Activated T-helper 2 cell treated with anti-CD3 and anti-CD28 coated beads, Interferon-gamma antibody, Interleukin-2, Interleukin-4, amounts not matched to agents 10 μg/mL and 5 μg/mL and 100 μg/mL, durations not matched to agents 14 hours and 24 hours and 36 hours (primary cell): ENCODE data around the gene BCAM. TPM values are rescaled to one million over a fixed set of nuclear protein-coding genes. Genes with fewer than 3 reads are reported as not detected.
"Not testable (repeated sequence)": the region's sequence is repeated elsewhere in the genome, so short reads cannot be mapped to it uniquely, and the experiment has no call there.

Source experiments
- DNase-seq: peaks from one replicate; pipeline ENCODE4 v3.0.0; 2021; ENCODE audit warnings: low spot score
- H3K27ac Mint-ChIP-seq: one replicate; pipeline ENCODE4 v1.8.0; 2021; ENCODE audit warnings: mixed read lengths
- H3K27me3 Mint-ChIP-seq: one replicate; pipeline ENCODE4 v1.8.0; 2021; ENCODE audit warnings: low read depth, mixed read lengths
- H3K36me3 Mint-ChIP-seq: one replicate; pipeline ENCODE4 v1.8.0; 2021; ENCODE audit warnings: low read depth, mixed read lengths
- H3K4me1 Mint-ChIP-seq: one replicate; pipeline ENCODE4 v1.8.0; 2021; ENCODE audit warnings: low read depth, mixed read lengths
- H3K4me3 Mint-ChIP-seq: one replicate; pipeline ENCODE4 v1.8.0; 2021; ENCODE audit warnings: low read depth, mild to moderate bottlenecking, moderate library complexity, mixed read lengths
- H3K9me3 Mint-ChIP-seq: one replicate; pipeline ENCODE4 v1.8.0; 2021; ENCODE audit warnings: mixed read lengths
- intact Hi-C: fragments of 100-400 bp; cut with micrococcal nuclease; formaldehyde crosslinking; loops from one replicate; pipeline ENCODE4 v1.15.1; 2023
- total RNA-seq: library from RNA; stranded (reverse); gene quantifications from 2 replicates; pipeline ENCODE4 v1.2.3, GENCODE V29; 2022

Gene BCAM
- total RNA-seq, 1 donor from 2014 or later = not detected

- H3K4me1 Mint-ChIP-seq = peaks cover 8% of the 10 kb centered on the region
- intact Hi-C loops = no loop called here
- H3K4me3 Mint-ChIP-seq = no peak overlapping the region
- no peak for DNase-seq
- peaks cover 30% of the 10 kb centered on the region for H3K27me3 Mint-ChIP-seq
- H3K27ac Mint-ChIP-seq = no peak overlapping the region
- no peaks in the 10 kb centered on the region for H3K9me3 Mint-ChIP-seq
- no peaks in the 10 kb centered on the region for H3K36me3 Mint-ChIP-seq
Measured at GRCh38 chr19:44851427-44851826, 42.5 kb downstream of the BCAM start.

- Mint-ChIP-seq H3K4me1 (peaks cover 1% of the 10 kb centered on the region), H3K27ac (no peak overlapping the region), H3K4me3 (no peak overlapping the region), H3K36me3 (no peaks in the 10 kb centered on the region), H3K27me3 (peaks cover 2% of the 10 kb centered on the region), H3K9me3 (no peaks in the 10 kb centered on the region)
- DNase-seq = no peak
- intact Hi-C loops = no loop called here
Measured at GRCh38 chr19:44855606-44856005, 46.7 kb downstream of the BCAM start.

- peaks cover 2% of the 10 kb centered on the region for H3K27me3 Mint-ChIP-seq
- H3K27ac Mint-ChIP-seq = no peak overlapping the region
- H3K36me3 Mint-ChIP-seq = no peaks in the 10 kb centered on the region
- no peaks in the 10 kb centered on the region for H3K9me3 Mint-ChIP-seq
- no peak for DNase-seq
- no peak overlapping the region for H3K4me3 Mint-ChIP-seq
- H3K4me1 Mint-ChIP-seq = peaks cover 1% of the 10 kb centered on the region
- intact Hi-C loops = no loop called here
Measured at GRCh38 chr19:44856421-44857083, 47.6 kb downstream of the BCAM start.

DNA sequence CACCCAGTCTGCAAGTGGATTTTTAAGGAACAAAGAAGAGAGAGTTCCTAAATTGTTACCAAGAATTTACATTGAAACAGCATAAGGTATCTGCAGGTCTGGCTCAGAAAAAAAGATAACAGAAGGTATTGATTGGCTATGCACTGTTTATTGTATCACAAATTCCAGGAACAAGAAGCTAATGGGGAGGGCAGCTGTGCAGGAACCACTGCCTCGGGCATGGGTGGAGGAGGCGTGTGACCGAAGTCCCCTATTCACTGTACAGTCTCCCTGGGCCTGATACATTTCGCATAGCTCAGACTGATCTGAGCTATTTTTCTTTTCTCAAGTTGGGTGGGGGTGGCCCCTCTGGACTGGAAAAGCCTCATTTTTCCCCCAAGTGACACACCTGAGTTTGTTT is 48.9 kb downstream of the BCAM start:
- Mint-ChIP-seq H3K27ac (no peak overlapping the region), H3K4me3 (no peak overlapping the region), H3K36me3 (no peaks in the 10 kb centered on the region), H3K4me1 (peaks cover 1% of the 10 kb centered on the region), H3K9me3 (no peaks in the 10 kb centered on the region), H3K27me3 (peaks cover 2% of the 10 kb centered on the region)
- DNase-seq = no peak
- intact Hi-C loops = no loop called here

- H3K4me3 Mint-ChIP-seq, H3K27ac Mint-ChIP-seq, intact Hi-C loops, H3K36me3 Mint-ChIP-seq, H3K9me3 Mint-ChIP-seq, H3K27me3 Mint-ChIP-seq, H3K4me1 Mint-ChIP-seq, DNase-seq: not testable (repeated sequence)
Measured at GRCh38 chr19:44861576-44861975, 52.7 kb downstream of the BCAM start.

DNA sequence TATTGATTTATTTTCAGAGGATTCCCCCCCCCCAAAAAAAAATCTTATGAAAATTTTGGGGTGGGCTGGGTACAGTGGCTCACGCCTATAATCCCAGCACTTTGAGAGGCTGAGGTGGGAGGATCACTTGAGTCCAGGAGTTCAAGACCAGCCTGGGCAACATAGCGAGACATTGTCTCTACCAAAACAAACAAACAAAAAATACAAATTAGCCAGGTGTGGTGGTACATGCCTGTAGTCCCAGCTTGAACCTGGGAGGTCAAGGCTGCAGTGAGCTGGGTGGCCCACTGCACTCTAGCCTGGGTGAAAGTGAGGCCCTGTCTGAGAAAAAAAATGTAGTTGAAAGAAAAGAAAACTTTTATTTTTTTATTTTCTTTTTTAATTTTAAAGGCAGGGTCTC is 55.1 kb downstream of the BCAM start:
- no peaks in the 10 kb centered on the region for H3K9me3 Mint-ChIP-seq
- no peaks in the 10 kb centered on the region for H3K36me3 Mint-ChIP-seq
- H3K27me3 Mint-ChIP-seq = no peaks in the 10 kb centered on the region
- no peak overlapping the region for H3K4me3 Mint-ChIP-seq
- no peak for DNase-seq
- no peaks in the 10 kb centered on the region for H3K4me1 Mint-ChIP-seq
- H3K27ac Mint-ChIP-seq = no peak overlapping the region
- intact Hi-C loops = no loop called here

DNA sequence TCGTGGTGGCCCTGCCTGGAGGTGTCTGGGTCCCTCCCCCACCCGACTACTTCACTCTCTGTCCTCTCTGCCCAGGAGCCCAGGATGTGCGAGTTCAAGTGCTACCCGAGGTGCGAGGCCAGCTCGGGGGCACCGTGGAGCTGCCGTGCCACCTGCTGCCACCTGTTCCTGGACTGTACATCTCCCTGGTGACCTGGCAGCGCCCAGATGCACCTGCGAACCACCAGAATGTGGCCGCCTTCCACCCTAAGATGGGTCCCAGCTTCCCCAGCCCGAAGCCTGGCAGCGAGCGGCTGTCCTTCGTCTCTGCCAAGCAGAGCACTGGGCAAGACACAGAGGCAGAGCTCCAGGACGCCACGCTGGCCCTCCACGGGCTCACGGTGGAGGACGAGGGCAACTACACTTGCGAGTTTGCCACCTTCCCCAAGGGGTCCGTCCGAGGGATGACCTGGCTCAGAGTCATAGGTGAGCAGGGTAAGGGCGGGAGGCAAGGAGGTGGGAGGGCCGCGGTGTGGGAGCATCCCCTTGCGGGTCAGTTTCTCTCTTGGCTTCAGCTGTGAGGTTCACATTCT is 56.4 kb downstream of the BCAM start:
- H3K27me3 Mint-ChIP-seq = no peaks in the 10 kb centered on the region

DNA sequence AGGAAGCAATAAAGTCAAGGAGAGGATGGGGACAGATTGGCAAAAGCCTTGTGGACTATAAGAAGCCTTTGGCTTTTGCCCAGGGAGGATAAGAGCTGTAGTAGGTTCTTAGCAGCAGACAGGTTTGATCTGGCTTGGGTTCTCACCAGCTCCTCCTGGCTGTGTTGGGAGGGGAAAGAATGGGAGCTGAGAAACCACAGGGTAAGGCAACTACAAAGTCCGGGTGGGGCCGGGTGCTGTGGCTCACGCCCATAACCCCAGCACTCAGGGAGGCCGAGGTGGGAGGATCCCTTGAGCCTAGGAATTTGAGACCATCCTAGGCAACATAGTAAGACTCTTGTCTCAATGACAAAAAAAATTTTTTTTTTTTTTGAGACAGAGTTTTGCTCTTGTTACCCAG is 57.8 kb downstream of the BCAM start:
- Mint-ChIP-seq H3K36me3 (no peaks in the 10 kb centered on the region), H3K27me3 (no peaks in the 10 kb centered on the region), H3K4me3 (no peak overlapping the region), H3K4me1 (no peaks in the 10 kb centered on the region), H3K27ac (no peak overlapping the region), H3K9me3 (no peaks in the 10 kb centered on the region)
- no peak for DNase-seq
- intact Hi-C loops = no loop called here

More for the DNA sequence above, 56.4 kb downstream of the BCAM start:
- no peaks in the 10 kb centered on the region for H3K36me3 Mint-ChIP-seq
- no peaks in the 10 kb centered on the region for H3K4me1 Mint-ChIP-seq
- H3K27ac Mint-ChIP-seq = no peak overlapping the region
- intact Hi-C loops = no loop called here
- no peaks in the 10 kb centered on the region for H3K9me3 Mint-ChIP-seq
- no peak for DNase-seq
- no peak overlapping the region for H3K4me3 Mint-ChIP-seq

DNA sequence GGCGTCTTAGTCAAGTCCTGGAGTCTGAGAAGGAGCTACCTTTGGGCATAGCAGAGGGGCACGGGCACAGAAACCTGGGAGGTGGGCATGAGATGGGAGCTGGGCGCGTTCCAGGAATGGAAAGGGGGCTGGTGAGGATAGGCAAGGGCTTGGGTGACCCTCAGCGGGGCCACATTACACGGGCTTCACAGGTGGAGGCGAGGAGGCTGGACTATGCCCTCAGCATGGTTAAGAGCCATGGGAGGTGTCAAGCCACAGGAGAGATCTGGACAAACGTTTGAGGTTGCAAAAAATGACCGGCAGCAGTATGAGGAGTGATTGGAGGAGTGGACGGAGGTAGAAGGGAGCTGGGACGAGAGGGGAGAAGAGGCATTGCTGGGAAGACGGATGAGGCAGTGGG is 58.7 kb downstream of the BCAM start:
- Mint-ChIP-seq H3K27me3 (no peaks in the 10 kb centered on the region), H3K4me1 (no peaks in the 10 kb centered on the region), H3K9me3 (no peaks in the 10 kb centered on the region), H3K4me3 (no peak overlapping the region), H3K27ac (no peak overlapping the region), H3K36me3 (no peaks in the 10 kb centered on the region)
- intact Hi-C loops = no loop called here
- DNase-seq = no peak

- no peak for DNase-seq
- Mint-ChIP-seq H3K4me3 (no peak overlapping the region), H3K36me3 (no peaks in the 10 kb centered on the region)
Measured at GRCh38 chr19:44869733-44870470, 61.0 kb downstream of the BCAM start.

More at GRCh38 chr19:44869733-44870470, 61.0 kb downstream of the BCAM start:
- H3K9me3 Mint-ChIP-seq = no peaks in the 10 kb centered on the region
- intact Hi-C loops = no loop called here
- H3K4me1 Mint-ChIP-seq = no peaks in the 10 kb centered on the region
- H3K27ac Mint-ChIP-seq = no peak overlapping the region
- H3K27me3 Mint-ChIP-seq = no peaks in the 10 kb centered on the region

Other genes with a start within 250 kb of the BCAM start
- not detected in 2 replicates for gene IGSF23, start 195.5 kb upstream of the BCAM start, total RNA-seq
- gene PVR, start 165.2 kb upstream of the BCAM start, total RNA-seq = 24.5 and 25.2 TPM in 2 replicates
- 1.3 and 1.5 TPM in 2 replicates for gene CEACAM19, start 137.6 kb upstream of the BCAM start, total RNA-seq
- gene CEACAM16, start 110.0 kb upstream of the BCAM start, total RNA-seq = not detected in 2 replicates
- 83.5 and 85.2 TPM in 2 replicates for gene BCL3, start 60.4 kb upstream of the BCAM start, total RNA-seq
- not detected in 2 replicates for gene CBLC, start 31.2 kb upstream of the BCAM start, total RNA-seq
- 0.27 and 0.37 TPM in 2 replicates for gene NECTIN2, start 37.2 kb downstream of the BCAM start, total RNA-seq
- gene TOMM40, start 82.2 kb downstream of the BCAM start, total RNA-seq = 152 and 156 TPM in 2 replicates
- gene APOE, start 96.7 kb downstream of the BCAM start, total RNA-seq = 0.94 TPM in 2 replicates
- gene APOC1, start 105.5 kb downstream of the BCAM start, total RNA-seq = 3.1 and 6.4 TPM in 2 replicates
- not detected in 2 replicates for gene APOC4, start 133.1 kb downstream of the BCAM start, total RNA-seq
- not detected in 2 replicates for gene APOC2, start 136.9 kb downstream of the BCAM start, total RNA-seq
- gene CLPTM1, start 146.3 kb downstream of the BCAM start, total RNA-seq = 68.7 and 72.7 TPM in 2 replicates
- gene RELB, start 192.4 kb downstream of the BCAM start, total RNA-seq = 62.7 and 70.3 TPM in 2 replicates
- 102 and 105 TPM in 2 replicates for gene CLASRP, start 229.9 kb downstream of the BCAM start, total RNA-seq